Panc1 (cell line): ENCODE results near the gene CLP1. TPM values are rescaled to one million over a fixed set of nuclear protein-coding genes. Genes with fewer than 3 reads are reported as not detected.
A peak's percentile ranks its signal among the peaks of the same experiment; 100 is the strongest.

ENCODE experiments used
- microRNA-seq: library from miRNA; unstranded; fragments of <30 nt; microRNA quantifications from one replicate; pipeline ENCODE4 v1.1.0, GENCODE V29; 2020; ENCODE audit not compliant: unreplicated experiment
- total RNA-seq: library from RNA; stranded (reverse); gene quantifications from one replicate; pipeline ENCODE4 v1.2.1, GENCODE V29; 2021; ENCODE audit not compliant: unreplicated experiment

The CLP1 gene
- total RNA-seq, 1 experiment from 2014 or later = 17.7 TPM

Small RNAs within 50 kb of the gene (microRNA-seq; reads per million reads assigned to microRNA genes)
- gene MIR130A = 3,952 reads per million, percentile 89 among the genes with 10 or more reads in this experiment

Other genes with a start within 250 kb of the CLP1 start
- gene SLC43A3, start 230.6 kb upstream of the CLP1 start, total RNA-seq = 8.6 TPM
- gene RTN4RL2, start 197.2 kb upstream of the CLP1 start, total RNA-seq = 0.90 TPM
- gene SLC43A1, start 142.1 kb upstream of the CLP1 start, total RNA-seq = 2.0 TPM
- gene TIMM10, start 127.0 kb upstream of the CLP1 start, total RNA-seq = 152 TPM
- gene SMTNL1, start 120.2 kb upstream of the CLP1 start, total RNA-seq = not detected
- 19.1 TPM for gene UBE2L6, start 90.1 kb upstream of the CLP1 start, total RNA-seq
- 1.3 TPM for gene SERPING1, start 60.1 kb upstream of the CLP1 start, total RNA-seq
- gene YPEL4, start 7.8 kb upstream of the CLP1 start, total RNA-seq = not detected
- 80.6 TPM for gene ZDHHC5, start 10.4 kb downstream of the CLP1 start, total RNA-seq
- 29.7 TPM for gene MED19, start 54.5 kb downstream of the CLP1 start, total RNA-seq
- 151 TPM for gene TMX2, start 54.8 kb downstream of the CLP1 start, total RNA-seq
- gene SELENOH, start 83.7 kb downstream of the CLP1 start, total RNA-seq = 112 TPM
- not detected for gene BTBD18, start 94.1 kb downstream of the CLP1 start, total RNA-seq
- gene CTNND1, start 104.0 kb downstream of the CLP1 start, total RNA-seq = 189 TPM